HepG2 (cell line): ENCODE data around the gene STAT5A. TPM values are rescaled to one million over a fixed set of nuclear protein-coding genes. Genes with fewer than 3 reads are reported as not detected.

Experiments used
- ATAC-seq: fragments of 200-7000 bp; cut with Tn5 transposase; 3 replicates; pipeline ENCODE4 v1.9.1; 2020; ENCODE audit warnings: mild to moderate bottlenecking, moderate library complexity
- BruUV-seq: library from RNA; stranded (reverse); fragments of 400-500 nt; replicated peaks from 2 replicates; lab custom pipeline; 2021; lab: Mats Ljungman, UMichigan
- CTCF ChIA-PET: fragments of 300-600 bp; formaldehyde crosslinking; extraction: SDS; loops from one replicate; lab custom pipeline; 2021; ENCODE audit warnings: low total read pairs, inconsistent platforms, low intra/inter-chr PET ratio; lab: Yijun Ruan, JAX
- POLR2A ChIA-PET: fragments of 350-600 bp; sonication (Branson Sonifier 250); formaldehyde crosslinking; loops from one replicate; lab custom pipeline; 2020; ENCODE audit warnings: antibody characterized with exemption, inconsistent platforms; lab: Yijun Ruan, JAX
- DNase-seq: peaks from one replicate; pipeline ENCODE4 v3.0.0-alpha.2; 2015; ENCODE audit warnings: low spot score
- FAIRE-seq: peaks from 3 replicates; lab custom pipeline; 2011; peaks lifted over from hg19 to GRCh38; lab: Jason Lieb, UNC
- H2AFZ ChIP-seq: one replicate; pipeline ENCODE4 v1.6.1; 2011; ENCODE audit warnings: low read length, inconsistent platforms
- H3K27ac ChIP-seq: fragments of 300-600 bp; 3 replicates; pipeline ENCODE4 v1.8.0; 2011; ENCODE audit warnings: mixed run types, mild to moderate bottlenecking, mixed read lengths, low read length, inconsistent platforms; ENCODE audit not compliant: insufficient read depth; ENCODE audit errors: extremely low read length
- H3K27me3 ChIP-seq, 2 experiments: fragments of 200-600 bp in 1 of 2; 2 replicates in 1 of 2; 3 replicates in 1 of 2; pipeline versions ENCODE4 v1.6.0 to v1.8.0; 2011; ENCODE audit warnings: low read length in 2 of 2, mild to moderate bottlenecking in 2 of 2, moderate library complexity in 2 of 2, inconsistent platforms in 1 of 2; ENCODE audit not compliant: insufficient read depth in 2 of 2, control insufficient read depth in 1 of 2
- H3K36me3 ChIP-seq, 2 experiments: fragments of 200-600 bp in 1 of 2; replicated peaks in 1 of 2; 2 replicates in 1 of 2; 3 replicates in 1 of 2; pipeline versions ENCODE4 v1.5.1 to v1.8.0; 2011; ENCODE audit warnings: low read length in 2 of 2, inconsistent platforms in 1 of 2; ENCODE audit not compliant: insufficient read depth in 2 of 2, control insufficient read depth in 1 of 2
- H3K4me1 ChIP-seq: 2 replicates; pipeline ENCODE4 v1.5.1; 2012; ENCODE audit warnings: low read length, inconsistent platforms; ENCODE audit not compliant: insufficient read depth
- H3K4me2 ChIP-seq: 2 replicates; pipeline ENCODE4 v1.6.0; 2011; ENCODE audit warnings: low read depth, low read length, inconsistent platforms
- H3K4me3 ChIP-seq, 3 experiments: fragments of 200-600 bp in 1 of 3; sonication (generic), shearing (Covaris generic) in 1 of 3; replicated peaks in 1 of 3; 2 replicates each; pipeline ENCODE4 v1.5.1; 2011 to 2016; ENCODE audit warnings: low read length in 3 of 3, inconsistent platforms in 2 of 3, low read depth in 2 of 3, mild to moderate bottlenecking in 2 of 3, control low read depth in 1 of 3, mixed read lengths in 1 of 3; ENCODE audit not compliant: insufficient read depth in 1 of 3
- H3K79me2 ChIP-seq: one replicate; pipeline ENCODE4 v1.6.1; 2011; ENCODE audit warnings: low read length, inconsistent platforms; ENCODE audit not compliant: insufficient read depth
- H3K9ac ChIP-seq: 2 replicates; pipeline ENCODE4 v1.6.0; 2011; ENCODE audit warnings: mild to moderate bottlenecking, low read depth, low read length, inconsistent platforms; ENCODE audit not compliant: insufficient read depth
- H3K9me3 ChIP-seq: 2 replicates; pipeline ENCODE4 v1.5.1; 2012; ENCODE audit warnings: mild to moderate bottlenecking, low read length
- H4K20me1 ChIP-seq: 2 replicates; pipeline ENCODE4 v1.6.0; 2011; ENCODE audit warnings: inconsistent platforms, mild to moderate bottlenecking, low read length, moderate library complexity; ENCODE audit not compliant: insufficient read depth
- SMAD1 ChIP-seq: sonication (generic); formaldehyde crosslinking; IDR thresholded peaks from 2 replicates; pipeline ENCODE4 v1.4.0; 2020; ENCODE audit warnings: missing genetic modification reagents, low read depth, mild to moderate bottlenecking, borderline replicate concordance
- WGBS: methylation state at CpG from one replicate; pipeline ENCODE4 v1.1.6; 2017; ENCODE audit warnings: low lambda C conversion rate; 5-methylcytosine and 5-hydroxymethylcytosine counted together
- in situ Hi-C: cut with HindIII; loops from 2 replicates; pipeline ENCODE4 v1.10.0; 2017; ENCODE audit warnings: low pct_unique_long_range_greater_than_20kb; ENCODE audit not compliant: extremely low pct_ligation_motif_present
- intact Hi-C: fragments of 100-400 bp; cut with micrococcal nuclease; formaldehyde crosslinking; loops from one replicate; pipeline ENCODE4 v1.10.0; 2022; ENCODE audit not compliant: unreplicated experiment
- polyA plus RNA-seq, 8 experiments: library from polyadenylated mRNA; depleted of rRNA in 3 of 8; stranded (reverse) in 7 of 8; unstranded in 1 of 8; fragments of >200 nt; fragmentation: Illumina TruSeq in 4 of 8; extraction: Trizol in 4 of 8; gene quantifications; 2 replicates each; pipeline versions ENCODE4 v1.2.1 to v1.2.3, GENCODE V29; 2011 to 2016; ENCODE audit warnings: low read depth in 4 of 8, missing spikeins in 1 of 8, mixed read lengths in 1 of 8; ENCODE audit not compliant: insufficient read depth in 1 of 8
- total RNA-seq, 5 experiments: library from RNA; depleted of rRNA; stranded (reverse); fragments of >200 nt; fragmentation: Illumina TruSeq; extraction: Trizol; gene quantifications; 2 replicates each; pipeline ENCODE4 v1.2.3, GENCODE V29; 2016; ENCODE audit warnings: low read depth in 1 of 5
- TF ChIP-seq, protein P1 (sequence below): sonication (generic); formaldehyde crosslinking; IDR thresholded peaks from 2 replicates; pipeline ENCODE4; 2020; ENCODE audit warnings: missing genetic modification reagents, mild to moderate bottlenecking, borderline replicate concordance
- TF ChIP-seq, protein P2 (sequence below): sonication (generic); formaldehyde crosslinking; IDR thresholded peaks from 2 replicates; pipeline ENCODE4 v1.4.0; 2020; ENCODE audit warnings: missing genetic modification reagents, mild to moderate bottlenecking, borderline replicate concordance

STAT5A gene
- total and polyA plus RNA-seq, 2 of the 13 experiments (the other 11 are each of a cell fraction or from before 2014, with no cell fraction given) = 1.4 to 4.1 TPM

DNA sequence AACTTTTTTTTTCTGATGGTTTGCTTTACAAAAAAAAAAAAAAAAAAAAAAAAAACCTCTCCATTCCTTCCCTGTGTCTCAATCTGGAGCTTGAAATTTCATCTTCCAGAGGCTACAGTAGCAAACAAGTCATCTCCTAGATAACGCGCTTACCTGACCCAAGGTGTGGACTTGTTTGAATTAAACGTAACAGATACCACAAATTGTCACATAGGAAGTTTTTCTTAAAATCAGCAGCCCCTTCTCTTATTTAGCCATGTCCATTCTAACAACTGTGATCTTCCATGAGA is 14.1 kb upstream of the STAT5A start:
- POLR2A ChIA-PET = interaction anchor here (0.7 to 3.6 kb wide), 2 partner anchors 27 to 149 kb away, joined by 3 to 20 read pairs; partner anchors contain the start of gene CAVIN1
- DNase-seq (no peak), ATAC-seq (no peak), FAIRE-seq (no peak)
- Histone ChIP-seq H3K79me2 (peaks cover 61% of the 10 kb centered on the region), H3K36me3 (no peaks in the 10 kb centered on the region), H3K9me3 (no peaks in the 10 kb centered on the region), H3K4me1 (peaks cover 81% of the 10 kb centered on the region), H3K4me2 (peak overlapping the region; percentile 76), H3K9ac (no peak overlapping the region), H3K27me3 (no peaks in the 10 kb centered on the region; a peak in 1 of 5 replicates), H3K27ac (no peak overlapping the region), H2AFZ (no peak overlapping the region), H4K20me1 (no peaks in the 10 kb centered on the region; the same call in 1 of the 2 replicates), H3K4me3 (peak overlapping the region in 2 of 3 experiments; percentile 81 to 91; a peak in 3 of 6 replicates)
- TF ChIP-seq, protein P1, sequence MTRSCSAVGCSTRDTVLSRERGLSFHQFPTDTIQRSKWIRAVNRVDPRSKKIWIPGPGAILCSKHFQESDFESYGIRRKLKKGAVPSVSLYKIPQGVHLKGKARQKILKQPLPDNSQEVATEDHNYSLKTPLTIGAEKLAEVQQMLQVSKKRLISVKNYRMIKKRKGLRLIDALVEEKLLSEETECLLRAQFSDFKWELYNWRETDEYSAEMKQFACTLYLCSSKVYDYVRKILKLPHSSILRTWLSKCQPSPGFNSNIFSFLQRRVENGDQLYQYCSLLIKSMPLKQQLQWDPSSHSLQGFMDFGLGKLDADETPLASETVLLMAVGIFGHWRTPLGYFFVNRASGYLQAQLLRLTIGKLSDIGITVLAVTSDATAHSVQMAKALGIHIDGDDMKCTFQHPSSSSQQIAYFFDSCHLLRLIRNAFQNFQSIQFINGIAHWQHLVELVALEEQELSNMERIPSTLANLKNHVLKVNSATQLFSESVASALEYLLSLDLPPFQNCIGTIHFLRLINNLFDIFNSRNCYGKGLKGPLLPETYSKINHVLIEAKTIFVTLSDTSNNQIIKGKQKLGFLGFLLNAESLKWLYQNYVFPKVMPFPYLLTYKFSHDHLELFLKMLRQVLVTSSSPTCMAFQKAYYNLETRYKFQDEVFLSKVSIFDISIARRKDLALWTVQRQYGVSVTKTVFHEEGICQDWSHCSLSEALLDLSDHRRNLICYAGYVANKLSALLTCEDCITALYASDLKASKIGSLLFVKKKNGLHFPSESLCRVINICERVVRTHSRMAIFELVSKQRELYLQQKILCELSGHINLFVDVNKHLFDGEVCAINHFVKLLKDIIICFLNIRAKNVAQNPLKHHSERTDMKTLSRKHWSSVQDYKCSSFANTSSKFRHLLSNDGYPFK (CRISPR knock-in tag) = no peak
- TF ChIP-seq, protein P2, sequence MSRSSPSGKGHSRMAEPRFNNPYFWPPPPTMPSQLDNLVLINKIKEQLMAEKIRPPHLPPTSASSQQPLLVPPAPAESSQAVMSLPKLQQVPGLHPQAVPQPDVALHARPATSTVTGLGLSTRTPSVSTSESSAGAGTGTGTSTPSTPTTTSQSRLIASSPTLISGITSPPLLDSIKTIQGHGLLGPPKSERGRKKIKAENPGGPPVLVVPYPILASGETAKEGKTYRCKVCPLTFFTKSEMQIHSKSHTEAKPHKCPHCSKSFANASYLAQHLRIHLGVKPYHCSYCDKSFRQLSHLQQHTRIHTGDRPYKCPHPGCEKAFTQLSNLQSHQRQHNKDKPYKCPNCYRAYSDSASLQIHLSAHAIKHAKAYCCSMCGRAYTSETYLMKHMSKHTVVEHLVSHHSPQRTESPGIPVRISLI (CRISPR knock-in tag) = 0 out of 2 replicates have a peak, but pooled peaks have one; percentile 1
- TF ChIP-seq SMAD1 (CRISPR knock-in tag) = no peak
- WGBS = 83% methylated on average over 3 of the region's 3 CpGs
- BruUV-seq = no TSS peak
- in situ Hi-C loops (no loop called here), intact Hi-C loops (no loop called here)
- CTCF ChIA-PET = no interaction called here
